Cardiac atrium fibroblast (primary cell): ENCODE data around the gene ALOXE3. TPM values are rescaled to one million over a fixed set of nuclear protein-coding genes. Genes with fewer than 3 reads are reported as not detected.

Experiments used
- total RNA-seq: library from RNA; depleted of rRNA; stranded (reverse); fragments of >200 nt; gene quantifications from 2 replicates; pipeline ENCODE4 v1.2.3, GENCODE V29; 2015

Gene ALOXE3
- not detected in 2 replicates for total RNA-seq

GRCh38 chr17:8117980-8118768 is at the start of gene ALOXE3:
TSS of gene ALOXE3 (minus strand) at chr17:8118514. CDS start at chr17:8117990, 524 bp downstream.

GRCh38 chr17:8162233-8162996 is 44.1 kb upstream of the ALOXE3 start, which contains the start of gene VAMP2:
TSS of gene VAMP2 (minus strand) at chr17:8162948. CDS start at chr17:8162879, 69 bp downstream.

DNA sequence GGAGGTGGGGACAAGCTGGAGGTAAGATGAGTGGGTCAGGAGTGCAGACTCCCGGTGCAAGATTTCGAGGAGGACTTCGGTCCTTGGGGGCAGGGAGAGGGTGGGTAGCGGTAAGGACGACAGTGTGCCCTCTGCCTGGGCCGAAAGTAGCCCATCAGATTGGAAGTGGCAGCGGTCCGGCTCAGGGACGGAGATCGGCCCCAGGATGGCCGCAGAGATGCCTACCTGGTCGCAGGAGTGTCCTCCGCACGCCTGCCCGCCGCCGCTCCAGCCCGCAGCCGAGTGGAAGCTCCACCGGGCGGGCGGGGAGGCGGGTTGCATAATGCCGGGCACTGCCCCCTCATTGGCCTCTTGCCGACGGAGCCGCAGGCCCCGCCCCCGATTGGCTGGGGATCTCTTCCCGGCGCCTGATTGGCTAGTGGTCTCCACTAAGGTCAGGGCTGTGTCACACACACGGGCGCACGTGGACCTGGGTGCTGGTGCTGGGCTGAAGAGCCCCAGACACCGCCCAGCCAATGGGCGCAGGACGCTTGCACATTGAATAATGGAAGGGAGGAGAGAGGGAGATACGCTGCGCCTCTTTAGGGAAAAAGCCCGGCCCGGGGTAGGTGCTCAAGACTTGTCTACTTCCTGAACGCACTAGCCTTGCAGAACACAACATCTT is 33.9 kb upstream of the ALOXE3 start, which contains the start of gene PER1:
PER1 (minus strand) TSS at position 293 of the 664 bp plus-strand sequence. CDS start 1,698 bp downstream, outside the sequence.

DNA sequence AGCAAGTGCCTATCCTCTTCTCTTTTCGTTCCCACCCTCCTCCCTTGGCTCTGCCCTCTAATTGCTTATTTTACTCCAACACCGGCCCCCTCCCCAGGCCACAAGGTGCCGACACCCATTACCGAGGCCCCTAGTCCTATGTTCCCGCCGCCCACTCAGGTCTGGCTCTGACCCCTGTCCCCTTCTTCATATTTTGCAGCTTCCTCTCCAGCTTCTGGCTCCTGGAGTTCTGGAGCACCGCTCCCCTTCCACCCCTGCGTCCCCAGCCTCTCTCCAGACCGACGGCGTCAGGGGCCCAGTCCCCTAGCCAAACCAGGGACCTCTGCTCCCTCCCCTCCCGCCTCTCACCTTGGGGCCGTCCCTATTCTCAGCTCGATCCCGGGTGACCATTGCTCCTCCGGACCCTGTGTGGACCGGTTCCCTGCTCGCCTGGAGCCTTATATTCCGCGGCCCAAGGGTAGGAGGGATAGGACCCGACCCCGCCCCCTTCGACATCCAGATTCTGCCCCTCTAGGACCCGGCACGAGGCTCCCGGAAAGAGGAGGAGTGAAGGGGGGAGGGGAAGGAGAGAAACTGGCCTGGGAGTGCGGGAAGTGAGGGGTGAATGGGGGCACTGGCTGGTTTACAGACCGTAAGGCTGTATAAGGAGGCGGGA is 5.5 kb upstream of the ALOXE3 start, which contains the start of gene HES7:
HES7 (minus strand) TSS at position 412 of the 655 bp plus-strand sequence; CDS start at position 390, 22 bp downstream.

GRCh38 chr17:8087075-8087951 is 31.0 kb downstream of the ALOXE3 start, which contains the start of gene ALOX12B:
TSS of gene ALOX12B (minus strand) at chr17:8087716. CDS start at chr17:8087442, 274 bp downstream.

Other genes with a start within 250 kb of the ALOXE3 start
- 64.0 and 75.8 TPM in 2 replicates for gene CHD3, start 229.7 kb downstream of the ALOXE3 start, total RNA-seq
- 0.72 and 1.1 TPM in 2 replicates for gene RNF227, start 202.2 kb downstream of the ALOXE3 start, total RNA-seq
- gene KCNAB3, start 188.7 kb downstream of the ALOXE3 start, total RNA-seq = 0.18 TPM in 1 of 2 replicates, not detected in the other
- 33.4 and 51.2 TPM in 2 replicates for gene TRAPPC1, start 186.6 kb downstream of the ALOXE3 start, total RNA-seq
- 15.0 and 24.1 TPM in 2 replicates for gene CNTROB, start 186.3 kb downstream of the ALOXE3 start, total RNA-seq
- gene GUCY2D, start 115.9 kb downstream of the ALOXE3 start, total RNA-seq = not detected in 2 replicates
- gene ALOX15B, start 79.5 kb downstream of the ALOXE3 start, total RNA-seq = 0.16 and 0.36 TPM in 2 replicates
- gene ALOX12B, start 30.8 kb downstream of the ALOXE3 start, total RNA-seq = not detected in 2 replicates
- gene HES7, start 5.6 kb upstream of the ALOXE3 start, total RNA-seq = not detected in 2 replicates
- gene PER1, start 33.9 kb upstream of the ALOXE3 start, total RNA-seq = 30.0 and 61.0 TPM in 2 replicates
- gene VAMP2, start 44.4 kb upstream of the ALOXE3 start, total RNA-seq = 3.9 and 8.5 TPM in 2 replicates
- gene TMEM107, start 57.9 kb upstream of the ALOXE3 start, total RNA-seq = 16.8 and 24.0 TPM in 2 replicates
- 4.2 and 9.4 TPM in 2 replicates for gene BORCS6, start 71.7 kb upstream of the ALOXE3 start, total RNA-seq
- gene AURKB, start 92.1 kb upstream of the ALOXE3 start, total RNA-seq = 7.0 and 10.3 TPM in 2 replicates
- gene CTC1, start 129.5 kb upstream of the ALOXE3 start, total RNA-seq = 2.3 and 5.0 TPM in 2 replicates
- gene PFAS, start 130.8 kb upstream of the ALOXE3 start, total RNA-seq = 16.4 and 26.9 TPM in 2 replicates
- 15.0 and 16.5 TPM in 2 replicates for gene RANGRF, start 170.2 kb upstream of the ALOXE3 start, total RNA-seq
- gene SLC25A35, start 176.9 kb upstream of the ALOXE3 start, total RNA-seq = 0.16 and 1.3 TPM in 2 replicates
- 0.36 and 4.1 TPM in 2 replicates for gene ARHGEF15, start 191.7 kb upstream of the ALOXE3 start, total RNA-seq
- gene ODF4, start 221.3 kb upstream of the ALOXE3 start, total RNA-seq = not detected in 2 replicates